Calu3 (cell line): ENCODE results near the gene RNF212. TPM values are rescaled to one million over a fixed set of nuclear protein-coding genes. Genes with fewer than 3 reads are reported as not detected.

ENCODE experiments used
- BruUV-seq: library from RNA; stranded (reverse); fragments of 400-500 nt; replicated peaks from 2 replicates; lab custom pipeline; 2021; lab: Mats Ljungman, UMichigan
- CTCF ChIA-PET: fragments of 300-600 bp; sonication (Branson Sonifier 250); formaldehyde crosslinking; loops from one replicate; lab custom pipeline; 2022; ENCODE audit warnings: antibody characterized with exemption; lab: Charles Lee
- DNase-seq: peaks from one replicate; pipeline ENCODE4 v3.0.0; 2022
- H3K27ac Mint-ChIP-seq: one replicate; pipeline ENCODE4 v1.8.0; 2022; ENCODE audit warnings: mixed read lengths; ENCODE audit not compliant: unreplicated experiment
- H3K27me3 Mint-ChIP-seq: one replicate; pipeline ENCODE4 v1.8.0; 2022; ENCODE audit warnings: mixed read lengths; ENCODE audit not compliant: unreplicated experiment
- H3K36me3 Mint-ChIP-seq: one replicate; pipeline ENCODE4 v1.8.0; 2022; ENCODE audit warnings: mild to moderate bottlenecking, moderate library complexity, mixed read lengths; ENCODE audit not compliant: insufficient read depth, unreplicated experiment
- H3K4me1 Mint-ChIP-seq: one replicate; pipeline ENCODE4 v1.8.0; 2022; ENCODE audit warnings: mild to moderate bottlenecking, low read depth, mixed read lengths; ENCODE audit not compliant: unreplicated experiment
- H3K4me3 Mint-ChIP-seq: one replicate; pipeline ENCODE4 v1.8.0; 2022; ENCODE audit warnings: mild to moderate bottlenecking, low read depth, moderate library complexity, mixed read lengths; ENCODE audit not compliant: unreplicated experiment
- H3K9me3 Mint-ChIP-seq: one replicate; pipeline ENCODE4 v1.8.0; 2022; ENCODE audit warnings: low read depth, mixed read lengths; ENCODE audit not compliant: unreplicated experiment
- CTCF ChIP-seq: fragments of 200-600 bp; IDR thresholded peaks from one replicate; pipeline ENCODE4 v1.8.0; 2022; ENCODE audit warnings: antibody characterized with exemption; ENCODE audit not compliant: unreplicated experiment
- intact Hi-C: fragments of 100-400 bp; cut with micrococcal nuclease; formaldehyde crosslinking; loops from one replicate; pipeline ENCODE4 v1.10.0; 2022; ENCODE audit not compliant: unreplicated experiment
- total RNA-seq: library from RNA; stranded (reverse); gene quantifications from 2 replicates; pipeline ENCODE4 v1.2.3, GENCODE V29; 2022

The RNF212 gene
- total RNA-seq, 1 experiment from 2014 or later: not detected

- CTCF ChIA-PET: no interaction called here
- intact Hi-C loops: no loop called here
- no peak overlapping the region for H3K4me3 Mint-ChIP-seq
- no peaks in the 10 kb centered on the region for H3K4me1 Mint-ChIP-seq
- no peak overlapping the region for H3K27ac Mint-ChIP-seq
- peak; percentile 48 for DNase-seq
- H3K27me3 Mint-ChIP-seq: no peaks in the 10 kb centered on the region
- BruUV-seq: no TSS peak
- peaks cover 30% of the 10 kb centered on the region for H3K36me3 Mint-ChIP-seq
- H3K9me3 Mint-ChIP-seq: no peaks in the 10 kb centered on the region
- TF ChIP-seq CTCF: no peak
Measured at GRCh38 chr4:1026115-1026514, 87.2 kb downstream of the RNF212 start.

- no TSS peak for BruUV-seq
- no peak for DNase-seq
- Mint-ChIP-seq H3K9me3 (no peaks in the 10 kb centered on the region), H3K36me3 (peaks cover 30% of the 10 kb centered on the region), H3K4me1 (no peaks in the 10 kb centered on the region), H3K4me3 (no peak overlapping the region), H3K27ac (no peak overlapping the region), H3K27me3 (no peaks in the 10 kb centered on the region)
- intact Hi-C loops: no loop called here
- TF ChIP-seq CTCF: no peak
- CTCF ChIA-PET: no interaction called here
Measured at GRCh38 chr4:1024882-1025545, 88.3 kb downstream of the RNF212 start.

- Mint-ChIP-seq H3K27me3 (no peaks in the 10 kb centered on the region), H3K4me3 (no peak overlapping the region), H3K36me3 (peaks cover 30% of the 10 kb centered on the region), H3K27ac (no peak overlapping the region), H3K9me3 (no peaks in the 10 kb centered on the region), H3K4me1 (no peaks in the 10 kb centered on the region)
- DNase-seq: no peak
- CTCF ChIA-PET: no interaction called here
- no TSS peak for BruUV-seq
- intact Hi-C loops: no loop called here
- no peak for TF ChIP-seq CTCF
Measured at GRCh38 chr4:1023895-1024740, 89.2 kb downstream of the RNF212 start.

GRCh38 chr4:1023075-1023640 is 90.2 kb downstream of the RNF212 start:
- H3K9me3 Mint-ChIP-seq: no peaks in the 10 kb centered on the region
- no peak overlapping the region for H3K4me3 Mint-ChIP-seq
- DNase-seq: no peak
- CTCF ChIA-PET: no interaction called here
- H3K4me1 Mint-ChIP-seq: no peaks in the 10 kb centered on the region
- no peaks in the 10 kb centered on the region for H3K27me3 Mint-ChIP-seq
- peaks cover 24% of the 10 kb centered on the region for H3K36me3 Mint-ChIP-seq
- H3K27ac Mint-ChIP-seq: no peak overlapping the region
- no peak for TF ChIP-seq CTCF
- BruUV-seq: no TSS peak
- intact Hi-C loops: no loop called here
